Suprapubic skin (tissue), 4 donors: Measurements from ENCODE around the gene CBFA2T3.

Source experiments
- POLR2A ChIP-seq, 2 donors: fragments of 450-650 bp; IDR thresholded peaks; one replicate each; pipeline ENCODE4 v1.6.1; 2017; ENCODE audit warnings: antibody characterized with exemption in 2 of 2, mild to moderate bottlenecking in 2 of 2, moderate library complexity in 2 of 2
- POLR2AphosphoS5 ChIP-seq, 3 donors: sonication (generic); formaldehyde crosslinking; IDR thresholded peaks; one replicate each; pipeline ENCODE4 v1.6.1; 2017; ENCODE audit warnings: antibody characterized with exemption in 3 of 3
- TF ChIP-seq, protein P1 (sequence below), 2 donors: fragments of 200-600 bp in 1 of 2; fragments of 450-650 bp in 1 of 2; sonication (generic) in 1 of 2; IDR thresholded peaks; one replicate each; pipeline ENCODE4 v1.5.1; 2016 to 2019; ENCODE audit warnings: antibody characterized with exemption in 2 of 2, mild to moderate bottlenecking in 1 of 2, moderate library complexity in 1 of 2

GRCh38 chr16:88878356-88878755, 98.7 kb downstream of the CBFA2T3 start:
- TF ChIP-seq POLR2A (IDR thresholded peaks at IDR 0.05) (no peak), POLR2AphosphoS5 (IDR thresholded peaks at IDR 0.05) (no peak)
- TF ChIP-seq, protein P1, sequence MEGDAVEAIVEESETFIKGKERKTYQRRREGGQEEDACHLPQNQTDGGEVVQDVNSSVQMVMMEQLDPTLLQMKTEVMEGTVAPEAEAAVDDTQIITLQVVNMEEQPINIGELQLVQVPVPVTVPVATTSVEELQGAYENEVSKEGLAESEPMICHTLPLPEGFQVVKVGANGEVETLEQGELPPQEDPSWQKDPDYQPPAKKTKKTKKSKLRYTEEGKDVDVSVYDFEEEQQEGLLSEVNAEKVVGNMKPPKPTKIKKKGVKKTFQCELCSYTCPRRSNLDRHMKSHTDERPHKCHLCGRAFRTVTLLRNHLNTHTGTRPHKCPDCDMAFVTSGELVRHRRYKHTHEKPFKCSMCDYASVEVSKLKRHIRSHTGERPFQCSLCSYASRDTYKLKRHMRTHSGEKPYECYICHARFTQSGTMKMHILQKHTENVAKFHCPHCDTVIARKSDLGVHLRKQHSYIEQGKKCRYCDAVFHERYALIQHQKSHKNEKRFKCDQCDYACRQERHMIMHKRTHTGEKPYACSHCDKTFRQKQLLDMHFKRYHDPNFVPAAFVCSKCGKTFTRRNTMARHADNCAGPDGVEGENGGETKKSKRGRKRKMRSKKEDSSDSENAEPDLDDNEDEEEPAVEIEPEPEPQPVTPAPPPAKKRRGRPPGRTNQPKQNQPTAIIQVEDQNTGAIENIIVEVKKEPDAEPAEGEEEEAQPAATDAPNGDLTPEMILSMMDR (IDR thresholded peaks at IDR 0.05) = no peak
